Central memory CD8-positive, alpha-beta T cell (primary cell): ENCODE measurements around the gene FHOD3.
"Not testable (repeated sequence)": the region's sequence is repeated elsewhere in the genome, so short reads cannot be mapped to it uniquely, and the experiment has no call there.

Experiments used
- ATAC-seq: fragments of 150-1000 bp; cut with Tn5 transposase; replicated peaks from 2 replicates; pipeline ENCODE4 v1.10.0; 2022; ENCODE audit warnings: mild to moderate bottlenecking, moderate FRiP score, moderate number of reproducible peaks; ENCODE audit not compliant: poor library complexity, severe bottlenecking; ENCODE audit errors: extremely low read depth
- DNase-seq, 2 donors: peaks; one replicate each; pipeline ENCODE4 v3.0.0; 2021; ENCODE audit warnings: low spot score in 2 of 2
- H3K27ac Mint-ChIP-seq: one replicate; pipeline ENCODE4 v1.8.0; 2022; ENCODE audit warnings: low read depth, mild to moderate bottlenecking, moderate library complexity, mixed read lengths
- H3K27me3 Mint-ChIP-seq: one replicate; pipeline ENCODE4 v1.8.0; 2022; ENCODE audit warnings: mixed read lengths
- H3K36me3 Mint-ChIP-seq: one replicate; pipeline ENCODE4 v1.8.0; 2022; ENCODE audit warnings: mild to moderate bottlenecking, moderate library complexity, mixed read lengths; ENCODE audit not compliant: insufficient read depth
- H3K4me1 Mint-ChIP-seq: one replicate; pipeline ENCODE4 v1.8.0; 2022; ENCODE audit warnings: mixed read lengths
- H3K4me3 Mint-ChIP-seq: one replicate; pipeline ENCODE4 v1.8.0; 2022; ENCODE audit warnings: mild to moderate bottlenecking, moderate library complexity, mixed read lengths
- H3K9me3 Mint-ChIP-seq: one replicate; pipeline ENCODE4 v1.8.0; 2022; ENCODE audit warnings: mixed read lengths

The FHOD3 gene

GRCh38 chr18:36460324-36460850 lies 162.9 kb downstream of the FHOD3 start:
- Mint-ChIP-seq H3K27me3 (peaks cover 16% of the 10 kb centered on the region), H3K36me3 (peaks cover 7% of the 10 kb centered on the region), H3K4me3 (no peak overlapping the region), H3K4me1 (peaks cover 6% of the 10 kb centered on the region), H3K9me3 (no peaks in the 10 kb centered on the region), H3K27ac (no peak overlapping the region)
- ATAC-seq (no peak), DNase-seq (no peak)

- DNase-seq: no peak
- ATAC-seq: no peak
- no peaks in the 10 kb centered on the region for H3K9me3 Mint-ChIP-seq
- H3K27me3 Mint-ChIP-seq: peaks cover 14% of the 10 kb centered on the region
- peaks cover 6% of the 10 kb centered on the region for H3K4me1 Mint-ChIP-seq
- no peak overlapping the region for H3K27ac Mint-ChIP-seq
- H3K4me3 Mint-ChIP-seq: no peak overlapping the region
- H3K36me3 Mint-ChIP-seq: peaks cover 7% of the 10 kb centered on the region
Measured at GRCh38 chr18:36460854-36461253, 163.3 kb downstream of the FHOD3 start.

- H3K27me3 Mint-ChIP-seq: peaks cover 7% of the 10 kb centered on the region
- H3K4me1 Mint-ChIP-seq: peaks cover 6% of the 10 kb centered on the region
- no peak overlapping the region for H3K27ac Mint-ChIP-seq
- H3K36me3 Mint-ChIP-seq: peaks cover 9% of the 10 kb centered on the region
- ATAC-seq (no peak), DNase-seq (no peak)
- H3K9me3 Mint-ChIP-seq: no peaks in the 10 kb centered on the region
- H3K4me3 Mint-ChIP-seq: no peak overlapping the region
Measured at GRCh38 chr18:36461551-36461987, 164.1 kb downstream of the FHOD3 start.

GRCh38 chr18:36463516-36463915 lies 166.0 kb downstream of the FHOD3 start:
- not testable (repeated sequence) for H3K4me3 Mint-ChIP-seq

GRCh38 chr18:36464126-36464651 lies 166.7 kb downstream of the FHOD3 start:
- no peaks in the 10 kb centered on the region for H3K9me3 Mint-ChIP-seq
- H3K4me3 Mint-ChIP-seq: no peak overlapping the region
- DNase-seq (no peak), ATAC-seq (no peak)
- no peak overlapping the region for H3K27ac Mint-ChIP-seq
- peaks cover 6% of the 10 kb centered on the region for H3K4me1 Mint-ChIP-seq
- peaks cover 9% of the 10 kb centered on the region for H3K27me3 Mint-ChIP-seq
- peaks cover 9% of the 10 kb centered on the region for H3K36me3 Mint-ChIP-seq

More at GRCh38 chr18:36463516-36463915, 166.0 kb downstream of the FHOD3 start:
- H3K36me3 Mint-ChIP-seq, H3K4me1 Mint-ChIP-seq, DNase-seq, H3K27me3 Mint-ChIP-seq, ATAC-seq, H3K9me3 Mint-ChIP-seq: not testable (repeated sequence)
- H3K27ac Mint-ChIP-seq: peak overlapping the region; percentile 39

- ATAC-seq (no peak), DNase-seq (no peak)
- H3K27ac Mint-ChIP-seq: no peak overlapping the region
- peaks cover 9% of the 10 kb centered on the region for H3K27me3 Mint-ChIP-seq
- H3K9me3 Mint-ChIP-seq: no peaks in the 10 kb centered on the region
- H3K4me3 Mint-ChIP-seq: no peak overlapping the region
- H3K4me1 Mint-ChIP-seq: peaks cover 6% of the 10 kb centered on the region
- peaks cover 9% of the 10 kb centered on the region for H3K36me3 Mint-ChIP-seq
Measured at GRCh38 chr18:36465276-36465675, 167.8 kb downstream of the FHOD3 start.

GRCh38 chr18:36465970-36466369 lies 168.5 kb downstream of the FHOD3 start:
- H3K27ac Mint-ChIP-seq: no peak overlapping the region

GRCh38 chr18:36467614-36468013 lies 170.1 kb downstream of the FHOD3 start:
- Mint-ChIP-seq H3K27me3 (peaks cover 9% of the 10 kb centered on the region), H3K4me1 (no peaks in the 10 kb centered on the region), H3K9me3 (no peaks in the 10 kb centered on the region), H3K36me3 (peaks cover 5% of the 10 kb centered on the region), H3K27ac (no peak overlapping the region), H3K4me3 (no peak overlapping the region)
- ATAC-seq (no peak), DNase-seq (no peak)

More at GRCh38 chr18:36465970-36466369, 168.5 kb downstream of the FHOD3 start:
- H3K27me3 Mint-ChIP-seq: peaks cover 9% of the 10 kb centered on the region
- H3K36me3 Mint-ChIP-seq: peaks cover 9% of the 10 kb centered on the region
- no peaks in the 10 kb centered on the region for H3K9me3 Mint-ChIP-seq
- DNase-seq: no peak
- H3K4me1 Mint-ChIP-seq: peaks cover 6% of the 10 kb centered on the region
- no peak for ATAC-seq
- H3K4me3 Mint-ChIP-seq: no peak overlapping the region

GRCh38 chr18:36468161-36468560 lies 170.6 kb downstream of the FHOD3 start:
- DNase-seq: no peak
- no peak for ATAC-seq
- Mint-ChIP-seq H3K27ac (no peak overlapping the region), H3K36me3 (peaks cover 5% of the 10 kb centered on the region), H3K27me3 (peaks cover 9% of the 10 kb centered on the region), H3K4me1 (no peaks in the 10 kb centered on the region), H3K4me3 (no peak overlapping the region), H3K9me3 (no peaks in the 10 kb centered on the region)

GRCh38 chr18:36469461-36469860 lies 171.9 kb downstream of the FHOD3 start:
- ATAC-seq (no peak), DNase-seq (no peak)
- peaks cover 2% of the 10 kb centered on the region for H3K36me3 Mint-ChIP-seq

GRCh38 chr18:36470896-36471295 lies 173.4 kb downstream of the FHOD3 start:
- Mint-ChIP-seq H3K9me3 (no peaks in the 10 kb centered on the region), H3K4me1 (no peaks in the 10 kb centered on the region), H3K4me3 (no peak overlapping the region), H3K27ac (no peak overlapping the region), H3K27me3 (peaks cover 19% of the 10 kb centered on the region), H3K36me3 (peaks cover 2% of the 10 kb centered on the region)
- no peak for ATAC-seq
- no peak for DNase-seq

More at GRCh38 chr18:36469461-36469860, 171.9 kb downstream of the FHOD3 start:
- H3K4me1 Mint-ChIP-seq: no peaks in the 10 kb centered on the region
- peaks cover 16% of the 10 kb centered on the region for H3K27me3 Mint-ChIP-seq
- H3K9me3 Mint-ChIP-seq: no peaks in the 10 kb centered on the region
- no peak overlapping the region for H3K4me3 Mint-ChIP-seq
- no peak overlapping the region for H3K27ac Mint-ChIP-seq

GRCh38 chr18:36471393-36471792 lies 173.9 kb downstream of the FHOD3 start:
- peaks cover 1% of the 10 kb centered on the region for H3K36me3 Mint-ChIP-seq
- no peaks in the 10 kb centered on the region for H3K4me1 Mint-ChIP-seq
- no peak for ATAC-seq
- no peaks in the 10 kb centered on the region for H3K9me3 Mint-ChIP-seq
- H3K27ac Mint-ChIP-seq: no peak overlapping the region
- H3K4me3 Mint-ChIP-seq: no peak overlapping the region
- DNase-seq: no peak
- peaks cover 19% of the 10 kb centered on the region for H3K27me3 Mint-ChIP-seq

GRCh38 chr18:36476433-36476832 lies 178.9 kb downstream of the FHOD3 start:
- no peaks in the 10 kb centered on the region for H3K4me1 Mint-ChIP-seq

More at GRCh38 chr18:36476433-36476832, 178.9 kb downstream of the FHOD3 start:
- DNase-seq (no peak), ATAC-seq (no peak)
- no peaks in the 10 kb centered on the region for H3K36me3 Mint-ChIP-seq
- H3K9me3 Mint-ChIP-seq: no peaks in the 10 kb centered on the region
- H3K27ac Mint-ChIP-seq: no peak overlapping the region
- H3K4me3 Mint-ChIP-seq: no peak overlapping the region
- peaks cover 10% of the 10 kb centered on the region for H3K27me3 Mint-ChIP-seq
